WI38 (cell line): ENCODE results near the gene LMAN2.
A peak's percentile ranks its signal among the peaks of the same experiment; 100 is the strongest.

Source experiments
- H3K4me3 ChIP-seq: 2 replicates; pipeline ENCODE4 v1.5.1; 2011; ENCODE audit warnings: low read depth, mild to moderate bottlenecking, control low read depth, low read length
- CTCF ChIP-seq: IDR thresholded peaks from 2 replicates; pipeline ENCODE4 v1.5.1; 2012; ENCODE audit warnings: low read depth, mild to moderate bottlenecking, control low read depth, low read length

The LMAN2 gene

GRCh38 chr5:177371120-177372033 lies 19.9 kb upstream of the LMAN2 start:
- no peak for TF ChIP-seq CTCF
- H3K4me3 ChIP-seq: peak overlapping the region; percentile 54

GRCh38 chr5:177370488-177371119 lies 19.1 kb upstream of the LMAN2 start:
- H3K4me3 ChIP-seq: peak overlapping the region; percentile 54
- peak; percentile 41; the same call in 1 of the 2 replicates for TF ChIP-seq CTCF

GRCh38 chr5:177369645-177370440 lies 18.4 kb upstream of the LMAN2 start:
- no peak overlapping the region for H3K4me3 ChIP-seq
- no peak for TF ChIP-seq CTCF

- no peak overlapping the region for H3K4me3 ChIP-seq
- TF ChIP-seq CTCF: peak; percentile 57
Observed at GRCh38 chr5:177368869-177369644, 17.6 kb upstream of the LMAN2 start.

- no peak for TF ChIP-seq CTCF
- H3K4me3 ChIP-seq: no peak overlapping the region
Observed at GRCh38 chr5:177367981-177368868, 16.8 kb upstream of the LMAN2 start.

GRCh38 chr5:177367323-177367848 lies 15.9 kb upstream of the LMAN2 start:
- H3K4me3 ChIP-seq: peak overlapping the region; percentile 33
- no peak for TF ChIP-seq CTCF
